Esophagus muscularis mucosa (tissue), 4 donors: ENCODE measurements around the gene EPC2. TPM values are rescaled to one million over a fixed set of nuclear protein-coding genes. Genes with fewer than 3 reads are reported as not detected.
"Not testable (repeated sequence)": the region's sequence is repeated elsewhere in the genome, so short reads cannot be mapped to it uniquely, and the experiment has no call there.

Source experiments
- DNase-seq: peaks from one replicate; pipeline ENCODE4 v3.0.0-alpha.2; 2017; ENCODE audit errors: extremely low spot score
- H3K27ac ChIP-seq, 4 donors: fragments of 200-600 bp; sonication (generic); replicated peaks in 1 of 4; 1 replicate in 3 of 4; 2 replicates in 1 of 4; pipeline ENCODE4 v1.5.1; 2016 to 2019; ENCODE audit warnings: mild to moderate bottlenecking in 1 of 4
- H3K27me3 ChIP-seq, 4 donors: fragments of 200-600 bp; sonication (generic); one replicate each; pipeline versions ENCODE4 v1.5.1 to v1.6.0; 2016 to 2019
- H3K36me3 ChIP-seq, 4 donors: fragments of 200-600 bp; sonication (generic); one replicate each; pipeline ENCODE4 v1.5.1; 2016 to 2019
- H3K4me1 ChIP-seq, 4 donors: fragments of 200-600 bp; sonication (generic); one replicate each; pipeline ENCODE4 v1.5.1; 2016 to 2019
- H3K4me3 ChIP-seq, 4 donors: fragments of 200-600 bp; sonication (generic); 1 replicate in 2 of 4; 2 replicates in 2 of 4; pipeline ENCODE4 v1.5.1; 2016 to 2019; ENCODE audit warnings: mild to moderate bottlenecking in 4 of 4, moderate library complexity in 1 of 4
- H3K9me3 ChIP-seq, 4 donors: fragments of 200-600 bp; sonication (generic); 1 replicate in 3 of 4; 2 replicates in 1 of 4; pipeline ENCODE4 v1.5.1; 2016 to 2019
- EP300 ChIP-seq: sonication (generic); formaldehyde crosslinking; IDR thresholded peaks from one replicate; pipeline ENCODE4 v1.6.1; 2017; ENCODE audit warnings: antibody characterized with exemption
- POLR2A ChIP-seq: fragments of 450-650 bp; IDR thresholded peaks from one replicate; pipeline ENCODE4 v1.6.1; 2017; ENCODE audit warnings: antibody characterized with exemption, moderate library complexity, mild to moderate bottlenecking, low read depth
- POLR2AphosphoS5 ChIP-seq, 2 donors: sonication (generic); formaldehyde crosslinking; IDR thresholded peaks; one replicate each; pipeline ENCODE4 v1.6.1; 2017; ENCODE audit warnings: antibody characterized with exemption in 2 of 2
- WGBS: methylation state at CpG from one replicate; pipeline ENCODE4 v1.1.5; 2018; 5-methylcytosine and 5-hydroxymethylcytosine counted together
- intact Hi-C: fragments of 100-400 bp; cut with DNase I; formaldehyde crosslinking; loops from one replicate; pipeline ENCODE4 v1.15.1; 2023
- total RNA-seq, 4 donors: library from RNA; depleted of rRNA; stranded (reverse); fragments of >200 nt; gene quantifications; one replicate each; pipeline versions ENCODE4 v1.1.0 to v1.2.1, GENCODE V29; 2016
- TF ChIP-seq, protein P1 (sequence below), 3 experiments: fragments of 200-600 bp in 2 of 3; fragments of 450-650 bp in 1 of 3; sonication (generic) in 2 of 3; IDR thresholded peaks; one replicate each; pipeline ENCODE4 v1.5.1; 2017 to 2019; ENCODE audit warnings: antibody characterized with exemption in 3 of 3, mild to moderate bottlenecking in 2 of 3, moderate library complexity in 1 of 3

EPC2 gene
- total RNA-seq, 4 donors from 2014 or later = 25.0 to 34.1 (median 28.1) TPM

DNA sequence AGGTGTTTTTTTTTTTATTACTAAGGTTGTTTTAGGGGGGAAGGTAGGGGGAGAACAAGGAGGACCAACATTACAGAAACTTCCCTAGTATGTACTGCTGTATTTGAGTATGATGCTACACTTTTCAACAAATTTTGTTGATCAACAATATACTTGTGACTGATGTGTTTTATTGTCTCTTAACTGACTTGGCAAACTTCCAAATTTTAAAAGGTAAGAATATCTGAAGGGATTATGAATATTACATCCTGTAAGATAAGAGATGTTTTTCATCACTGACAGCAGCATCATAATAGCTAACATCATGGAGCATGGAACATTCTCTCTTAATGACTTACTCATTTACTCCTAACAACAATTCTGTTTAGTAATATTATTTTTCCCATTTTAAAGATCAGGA, 144.5 kb downstream of the EPC2 start:
- TF ChIP-seq, protein P1, sequence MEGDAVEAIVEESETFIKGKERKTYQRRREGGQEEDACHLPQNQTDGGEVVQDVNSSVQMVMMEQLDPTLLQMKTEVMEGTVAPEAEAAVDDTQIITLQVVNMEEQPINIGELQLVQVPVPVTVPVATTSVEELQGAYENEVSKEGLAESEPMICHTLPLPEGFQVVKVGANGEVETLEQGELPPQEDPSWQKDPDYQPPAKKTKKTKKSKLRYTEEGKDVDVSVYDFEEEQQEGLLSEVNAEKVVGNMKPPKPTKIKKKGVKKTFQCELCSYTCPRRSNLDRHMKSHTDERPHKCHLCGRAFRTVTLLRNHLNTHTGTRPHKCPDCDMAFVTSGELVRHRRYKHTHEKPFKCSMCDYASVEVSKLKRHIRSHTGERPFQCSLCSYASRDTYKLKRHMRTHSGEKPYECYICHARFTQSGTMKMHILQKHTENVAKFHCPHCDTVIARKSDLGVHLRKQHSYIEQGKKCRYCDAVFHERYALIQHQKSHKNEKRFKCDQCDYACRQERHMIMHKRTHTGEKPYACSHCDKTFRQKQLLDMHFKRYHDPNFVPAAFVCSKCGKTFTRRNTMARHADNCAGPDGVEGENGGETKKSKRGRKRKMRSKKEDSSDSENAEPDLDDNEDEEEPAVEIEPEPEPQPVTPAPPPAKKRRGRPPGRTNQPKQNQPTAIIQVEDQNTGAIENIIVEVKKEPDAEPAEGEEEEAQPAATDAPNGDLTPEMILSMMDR (IDR thresholded peaks at IDR 0.05) = no peak
- TF ChIP-seq POLR2A (no peak), POLR2AphosphoS5 (IDR thresholded peaks at IDR 0.05) (no peak), EP300 (no peak)
- H3K4me1 ChIP-seq = peaks cover 0 to 6% (median 2%) of the 10 kb centered on the region in 4 donors
- H3K27me3 ChIP-seq = no peaks in the 10 kb centered on the region
- H3K36me3 ChIP-seq = peaks cover 15 to 33% (median 21%) of the 10 kb centered on the region in 4 donors
- intact Hi-C loops = no loop called here
- DNase-seq = no peak
- no peaks in the 10 kb centered on the region for H3K9me3 ChIP-seq
- H3K27ac ChIP-seq = no peak overlapping the region
- H3K4me3 ChIP-seq = no peak overlapping the region

GRCh38 chr2:148790172-148790571, 145.6 kb downstream of the EPC2 start:
- H3K27ac ChIP-seq, intact Hi-C loops, H3K9me3 ChIP-seq, H3K4me1 ChIP-seq, H3K4me3 ChIP-seq, DNase-seq, H3K27me3 ChIP-seq: not testable (repeated sequence)
- peaks cover 4 to 22% (median 10%) of the 10 kb centered on the region in 4 donors for H3K36me3 ChIP-seq
- WGBS = 99% methylated on average over 5 of the region's 5 CpGs

DNA sequence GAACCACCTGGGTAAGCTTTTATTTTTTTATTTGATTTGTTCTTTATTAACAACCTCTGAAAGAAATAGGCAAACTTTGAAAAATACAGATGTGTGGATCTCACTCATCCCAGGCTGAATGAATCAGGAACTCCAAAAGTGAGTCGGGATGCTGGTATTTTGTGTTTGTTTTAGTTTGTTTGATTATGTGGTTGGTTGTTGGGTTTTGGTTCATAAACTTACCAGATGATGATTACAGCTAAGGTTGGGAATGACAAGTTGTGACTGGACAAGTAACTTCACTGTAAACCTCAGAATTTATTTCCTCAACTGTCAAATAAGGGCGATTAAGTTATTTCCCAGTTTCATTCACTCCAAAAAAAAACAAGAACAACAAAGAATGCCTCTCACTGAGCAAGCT, 150.0 kb downstream of the EPC2 start:
- Histone ChIP-seq H3K27me3 (no peaks in the 10 kb centered on the region), H3K4me1 (no peaks in the 10 kb centered on the region), H3K9me3 (no peaks in the 10 kb centered on the region), H3K27ac (no peak overlapping the region), H3K36me3 (no peaks in the 10 kb centered on the region), H3K4me3 (no peak overlapping the region)
- no peak for DNase-seq
- 68% methylated on average over 2 of the region's 2 CpGs for WGBS
- intact Hi-C loops = no loop called here
- TF ChIP-seq EP300 = no peak
- no peak for TF ChIP-seq POLR2AphosphoS5 (IDR thresholded peaks at IDR 0.05)
- TF ChIP-seq POLR2A = no peak
- TF ChIP-seq, protein P1 (IDR thresholded peaks at IDR 0.05) = no peak

- intact Hi-C loops = no loop called here
- no peak for TF ChIP-seq POLR2AphosphoS5 (IDR thresholded peaks at IDR 0.05)
- no peak for TF ChIP-seq POLR2A
- TF ChIP-seq EP300 = no peak
- TF ChIP-seq, protein P1 (IDR thresholded peaks at IDR 0.05) = no peak
- no peak for DNase-seq
- Histone ChIP-seq H3K27ac (no peak overlapping the region), H3K4me1 (no peaks in the 10 kb centered on the region), H3K27me3 (no peaks in the 10 kb centered on the region), H3K4me3 (no peak overlapping the region), H3K36me3 (no peaks in the 10 kb centered on the region), H3K9me3 (no peaks in the 10 kb centered on the region)
- 88% methylated on average over 3 of the region's 3 CpGs for WGBS
These were observed 152.4 kb downstream of the EPC2 start for GRCh38 chr2:148796735-148797512.

DNA sequence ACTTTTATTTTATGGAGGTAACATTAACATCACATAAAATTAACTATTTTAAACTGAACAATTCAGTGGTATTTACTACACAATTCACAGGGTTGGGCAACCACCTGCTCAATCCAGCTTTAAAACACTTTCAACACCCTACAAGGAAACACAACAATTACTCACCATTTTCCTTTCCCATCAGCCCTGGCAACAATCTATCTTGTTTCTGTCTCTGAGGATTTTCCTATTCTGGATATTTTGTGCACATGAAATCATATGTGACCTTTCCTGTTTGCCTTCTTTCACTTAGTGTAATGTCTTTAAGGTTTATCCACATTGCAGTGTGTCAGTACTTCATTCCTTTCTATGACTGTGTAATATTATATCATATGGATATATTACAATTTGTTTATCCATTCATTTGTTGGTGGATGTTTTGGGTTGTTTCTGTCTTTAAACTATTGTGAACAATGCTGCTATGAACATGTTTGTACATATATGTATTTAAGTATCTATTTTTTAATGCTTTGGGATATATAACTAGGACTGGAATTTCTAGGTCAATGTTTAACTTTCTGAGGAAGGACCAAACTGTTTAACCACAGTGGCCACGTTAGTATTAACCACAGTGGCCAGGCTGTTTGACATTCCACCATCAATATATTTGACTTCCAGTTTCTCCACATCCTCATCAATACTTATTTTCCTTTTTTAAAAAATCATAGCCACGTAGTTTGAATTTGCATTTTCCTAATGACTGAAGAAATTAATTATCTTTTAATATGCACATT, 158.1 kb downstream of the EPC2 start:
- TF ChIP-seq, protein P1 (IDR thresholded peaks at IDR 0.05) = no peak
- no peak for TF ChIP-seq POLR2A
- no peak for TF ChIP-seq POLR2AphosphoS5 (IDR thresholded peaks at IDR 0.05)
- TF ChIP-seq EP300 = no peak
- Histone ChIP-seq H3K9me3 (no peaks in the 10 kb centered on the region), H3K4me3 (no peak overlapping the region), H3K27me3 (no peaks in the 10 kb centered on the region), H3K36me3 (no peaks in the 10 kb centered on the region), H3K27ac (no peak overlapping the region), H3K4me1 (no peaks in the 10 kb centered on the region)
- intact Hi-C loops = no loop called here
- WGBS = 77% methylated on average over 2 of the region's 2 CpGs
- no peak for DNase-seq
